WERI-Rb-1 (cell line): Measurements from ENCODE around the gene CDC34.

Source experiments
- DNase-seq: peaks from one replicate; pipeline ENCODE4 v3.0.0-alpha.2; 2020
- H3K27ac ChIP-seq: fragments of 250-450 bp; sonication (Bioruptor Pico); 2 replicates; pipeline ENCODE4 v1.5.1; 2020; ENCODE audit warnings: mild to moderate bottlenecking, moderate library complexity
- H3K27me3 ChIP-seq: fragments of 250-450 bp; sonication (Bioruptor Pico); 2 replicates; pipeline ENCODE4 v1.5.1; 2021; ENCODE audit warnings: mild to moderate bottlenecking, low read depth, moderate library complexity; ENCODE audit not compliant: insufficient read depth, severe bottlenecking
- H3K36me3 ChIP-seq: fragments of 250-450 bp; sonication (Bioruptor Pico); 2 replicates; pipeline ENCODE4 v1.5.1; 2020; ENCODE audit warnings: mild to moderate bottlenecking, moderate library complexity
- H3K4me3 ChIP-seq: 2 replicates; pipeline ENCODE4 v1.5.1; 2011; ENCODE audit warnings: low read depth, mild to moderate bottlenecking, control low read depth, low read length
- H3K9me3 ChIP-seq: fragments of 250-450 bp; sonication (Bioruptor Pico); 2 replicates; pipeline ENCODE4 v1.5.1; 2021; ENCODE audit warnings: mild to moderate bottlenecking, moderate library complexity; ENCODE audit not compliant: severe bottlenecking
- TF ChIP-seq, protein P1 (sequence below): IDR thresholded peaks from 2 replicates; pipeline ENCODE4 v1.5.1; 2011; ENCODE audit warnings: low read depth, mild to moderate bottlenecking, control low read depth, inconsistent platforms, low read length

CDC34 gene

DNA sequence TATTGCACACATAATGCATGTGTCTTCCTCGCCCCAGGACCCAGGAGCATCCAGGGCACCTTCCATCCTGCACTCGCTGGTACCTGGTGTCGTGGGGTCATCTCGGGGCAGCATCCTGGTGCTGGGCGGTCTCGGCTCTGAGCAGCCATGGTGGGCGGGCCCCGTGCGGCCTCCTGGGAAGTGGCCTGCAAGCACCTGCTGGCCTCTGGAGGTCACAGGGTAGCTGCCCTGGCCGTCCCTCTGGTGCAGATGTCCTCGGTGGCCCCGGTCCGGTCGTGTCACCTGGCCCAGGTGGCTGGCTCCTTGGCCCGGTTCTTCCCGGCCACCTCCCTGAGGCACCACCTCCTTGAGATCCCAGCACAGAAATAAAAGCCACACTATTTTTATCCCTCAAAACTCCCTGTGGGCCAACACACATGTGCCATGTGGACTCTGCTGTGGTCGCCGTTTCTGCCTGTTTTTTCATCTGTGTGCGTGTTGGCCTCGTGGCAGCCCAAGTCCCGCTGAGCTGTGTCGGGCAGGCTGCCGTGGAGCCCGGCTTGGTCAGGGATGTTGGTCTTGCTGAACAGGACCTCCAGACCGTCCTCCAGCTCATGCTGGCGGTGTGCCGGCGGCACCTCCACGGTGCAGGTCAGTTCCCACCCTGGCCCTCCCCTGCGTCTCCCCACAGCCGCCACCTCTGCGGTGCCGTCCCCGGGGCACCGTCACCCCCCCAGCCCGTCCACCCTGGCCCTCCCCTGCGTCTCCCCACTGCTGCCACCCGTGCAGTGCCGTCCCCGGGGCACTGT is 7.3 kb downstream of the CDC34 start:
- H3K27me3 ChIP-seq: no peaks in the 10 kb centered on the region
- H3K4me3 ChIP-seq: no peak overlapping the region
- H3K9me3 ChIP-seq: no peaks in the 10 kb centered on the region
- no peak overlapping the region for H3K27ac ChIP-seq
- TF ChIP-seq, protein P1, sequence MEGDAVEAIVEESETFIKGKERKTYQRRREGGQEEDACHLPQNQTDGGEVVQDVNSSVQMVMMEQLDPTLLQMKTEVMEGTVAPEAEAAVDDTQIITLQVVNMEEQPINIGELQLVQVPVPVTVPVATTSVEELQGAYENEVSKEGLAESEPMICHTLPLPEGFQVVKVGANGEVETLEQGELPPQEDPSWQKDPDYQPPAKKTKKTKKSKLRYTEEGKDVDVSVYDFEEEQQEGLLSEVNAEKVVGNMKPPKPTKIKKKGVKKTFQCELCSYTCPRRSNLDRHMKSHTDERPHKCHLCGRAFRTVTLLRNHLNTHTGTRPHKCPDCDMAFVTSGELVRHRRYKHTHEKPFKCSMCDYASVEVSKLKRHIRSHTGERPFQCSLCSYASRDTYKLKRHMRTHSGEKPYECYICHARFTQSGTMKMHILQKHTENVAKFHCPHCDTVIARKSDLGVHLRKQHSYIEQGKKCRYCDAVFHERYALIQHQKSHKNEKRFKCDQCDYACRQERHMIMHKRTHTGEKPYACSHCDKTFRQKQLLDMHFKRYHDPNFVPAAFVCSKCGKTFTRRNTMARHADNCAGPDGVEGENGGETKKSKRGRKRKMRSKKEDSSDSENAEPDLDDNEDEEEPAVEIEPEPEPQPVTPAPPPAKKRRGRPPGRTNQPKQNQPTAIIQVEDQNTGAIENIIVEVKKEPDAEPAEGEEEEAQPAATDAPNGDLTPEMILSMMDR: no peak
- no peak for DNase-seq
- peaks cover 66% of the 10 kb centered on the region for H3K36me3 ChIP-seq

DNA sequence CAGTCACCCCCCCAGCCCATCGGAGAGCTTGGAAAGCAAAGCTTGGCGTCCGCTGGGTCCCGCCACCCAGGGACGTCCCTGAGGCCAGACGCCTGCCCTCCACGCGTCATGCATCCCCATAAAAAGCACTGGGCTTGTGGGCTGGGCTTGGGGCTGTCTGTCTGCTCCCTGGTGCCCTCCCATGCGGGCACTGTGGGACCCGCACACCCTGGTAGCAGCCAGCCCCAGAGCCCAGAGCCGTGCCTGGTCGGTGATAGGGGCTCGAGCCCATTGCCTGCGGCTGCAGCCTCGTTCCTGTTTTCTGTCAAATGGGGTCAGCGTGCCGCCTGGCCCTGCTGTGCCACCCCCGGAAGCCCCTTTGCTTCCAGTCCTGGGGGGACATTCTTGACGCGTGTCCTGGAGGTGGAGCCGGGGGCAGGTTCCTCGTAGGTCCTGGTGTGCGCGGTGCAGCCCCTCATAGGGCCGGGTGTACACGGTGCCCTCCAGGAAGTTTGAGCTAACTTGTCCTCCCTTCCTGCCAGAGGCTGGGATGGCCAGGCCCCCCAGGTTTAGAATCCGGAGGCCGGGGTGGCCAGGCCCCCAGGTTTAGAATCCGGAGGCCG is 8.0 kb downstream of the CDC34 start:
- H3K4me3 ChIP-seq: no peak overlapping the region
- H3K27me3 ChIP-seq: no peaks in the 10 kb centered on the region
- H3K36me3 ChIP-seq: peaks cover 64% of the 10 kb centered on the region
- TF ChIP-seq, protein P1: no peak
- no peaks in the 10 kb centered on the region for H3K9me3 ChIP-seq
- H3K27ac ChIP-seq: no peak overlapping the region
- DNase-seq: no peak

DNA sequence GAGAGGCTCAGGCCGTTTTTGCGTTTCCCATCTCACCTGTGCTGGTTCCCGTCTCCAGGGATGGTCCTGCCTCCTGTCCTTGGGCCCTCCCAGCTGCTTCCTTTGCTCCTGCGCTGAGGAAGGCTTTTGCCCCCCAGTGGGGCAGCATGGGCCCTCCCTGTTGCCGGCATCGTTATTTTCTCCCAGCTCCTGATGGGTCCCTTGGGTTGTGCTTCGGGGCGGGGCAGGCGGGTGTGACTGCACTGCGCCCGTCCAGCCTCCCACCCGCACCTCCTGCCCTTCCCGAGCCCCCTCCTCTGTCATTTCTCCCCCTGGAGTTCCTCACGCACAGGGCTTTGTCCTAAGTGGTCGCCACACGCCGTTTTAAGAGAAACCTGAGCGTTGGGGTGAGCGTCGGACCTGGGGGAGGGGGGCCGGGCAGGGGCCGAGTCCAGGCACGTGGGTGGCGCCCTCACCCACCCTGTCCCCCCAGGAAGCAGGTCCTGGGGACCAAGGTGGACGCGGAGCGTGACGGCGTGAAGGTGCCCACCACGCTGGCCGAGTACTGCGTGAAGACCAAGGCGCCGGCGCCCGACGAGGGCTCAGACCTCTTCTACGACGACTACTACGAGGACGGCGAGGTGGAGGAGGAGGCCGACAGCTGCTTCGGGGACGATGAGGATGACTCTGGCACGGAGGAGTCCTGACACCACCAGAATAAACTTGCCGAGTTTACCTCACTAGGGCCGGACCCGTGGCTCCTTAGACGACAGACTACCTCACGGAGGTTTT is 9.5 kb downstream of the CDC34 start:
- no peaks in the 10 kb centered on the region for H3K9me3 ChIP-seq
- H3K27me3 ChIP-seq: no peaks in the 10 kb centered on the region
- DNase-seq: no peak
- no peak overlapping the region for H3K4me3 ChIP-seq
- H3K36me3 ChIP-seq: peaks cover 54% of the 10 kb centered on the region
- TF ChIP-seq, protein P1: no peak
- no peak overlapping the region for H3K27ac ChIP-seq

DNA sequence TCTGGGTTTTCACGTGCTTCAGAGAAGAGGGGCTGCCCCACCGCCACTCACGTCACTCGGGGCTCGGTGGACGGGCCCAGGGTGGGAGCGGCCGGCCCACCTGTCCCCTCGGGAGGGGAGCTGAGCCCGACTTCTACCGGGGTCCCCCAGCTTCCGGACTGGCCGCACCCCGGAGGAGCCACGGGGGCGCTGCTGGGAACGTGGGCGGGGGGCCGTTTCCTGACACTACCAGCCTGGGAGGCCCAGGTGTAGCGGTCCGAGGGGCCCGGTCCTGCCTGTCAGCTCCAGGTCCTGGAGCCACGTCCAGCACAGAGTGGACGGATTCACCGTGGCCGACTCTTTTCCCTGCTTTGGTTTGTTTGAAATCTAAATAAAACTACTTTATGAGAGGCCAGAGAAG is 10.1 kb downstream of the CDC34 start:
- Histone ChIP-seq H3K27ac (no peak overlapping the region), H3K27me3 (no peaks in the 10 kb centered on the region), H3K36me3 (peaks cover 47% of the 10 kb centered on the region), H3K4me3 (no peak overlapping the region), H3K9me3 (no peaks in the 10 kb centered on the region)
- TF ChIP-seq, protein P1: no peak
- DNase-seq: no peak

DNA sequence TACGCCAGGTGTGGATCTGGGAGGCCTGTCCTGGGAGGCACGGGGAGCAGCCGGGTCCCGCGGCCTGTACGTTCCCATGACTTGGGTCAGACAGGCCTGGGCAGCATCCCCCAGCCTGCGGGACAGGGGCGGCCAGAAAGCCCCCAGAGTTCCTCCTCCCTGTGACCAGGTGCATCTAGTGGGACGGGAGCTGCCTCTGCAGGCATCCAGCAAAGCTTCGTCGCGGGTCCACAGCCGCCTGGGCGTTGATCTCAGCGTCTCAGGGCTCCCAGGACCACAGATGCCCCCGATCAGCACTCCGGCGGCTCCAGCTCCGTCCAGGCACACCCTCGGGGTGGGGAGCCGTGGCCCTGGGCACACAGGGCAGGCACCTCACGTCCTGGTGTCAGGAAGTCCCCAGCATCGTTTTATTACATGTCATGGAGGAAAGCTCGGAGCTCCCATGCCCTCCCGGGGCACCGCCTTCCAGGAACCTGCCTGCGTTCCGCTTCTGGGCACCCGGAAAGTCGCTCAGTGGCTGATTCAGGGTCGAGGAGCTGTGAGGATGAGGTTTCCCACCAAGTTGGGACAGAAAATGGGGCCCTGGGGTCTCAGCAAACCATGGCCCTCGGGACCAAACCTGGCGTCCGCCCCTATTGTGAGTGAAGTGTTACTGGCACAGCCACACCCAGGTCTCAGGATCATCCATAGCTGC is 10.8 kb downstream of the CDC34 start:
- DNase-seq: no peak

More for the DNA sequence above, 10.8 kb downstream of the CDC34 start:
- Histone ChIP-seq H3K4me3 (no peak overlapping the region), H3K27ac (no peak overlapping the region), H3K36me3 (peaks cover 42% of the 10 kb centered on the region), H3K27me3 (no peaks in the 10 kb centered on the region), H3K9me3 (no peaks in the 10 kb centered on the region)
- TF ChIP-seq, protein P1: no peak
